AG09309 (cell line): Measurements from ENCODE around the gene DISP2.

Experiments used
- DNase-seq: peaks from one replicate; pipeline ENCODE4 v3.0.0-alpha.2; 2010; ENCODE audit warnings: low read depth
- H3K4me3 ChIP-seq: 2 replicates; pipeline ENCODE4 v1.5.1; 2011; ENCODE audit warnings: mild to moderate bottlenecking, low read depth, low read length, moderate library complexity; ENCODE audit not compliant: control insufficient read depth
- CTCF ChIP-seq: IDR thresholded peaks from 2 replicates; pipeline ENCODE4 v1.5.1; 2011; ENCODE audit warnings: mild to moderate bottlenecking, low read depth, low read length, inconsistent platforms; ENCODE audit not compliant: insufficient read depth, control insufficient read depth; ENCODE audit errors: missing control alignments

The DISP2 gene

GRCh38 chr15:40367686-40368611 lies 9.9 kb downstream of the DISP2 start:
- DNase-seq, result peak; percentile 37
- TF ChIP-seq CTCF, result peak; percentile 62
- no peak overlapping the region; the same call in 1 of the 2 replicates for H3K4me3 ChIP-seq

- TF ChIP-seq CTCF, result no peak
- H3K4me3 ChIP-seq, result no peak overlapping the region
- DNase-seq, result no peak
These were observed 10.9 kb downstream of the DISP2 start for GRCh38 chr15:40368719-40369473.

GRCh38 chr15:40369474-40369869 lies 11.5 kb downstream of the DISP2 start:
- H3K4me3 ChIP-seq, result no peak overlapping the region
- TF ChIP-seq CTCF, result no peak
- DNase-seq, result no peak

- DNase-seq, result no peak
- H3K4me3 ChIP-seq, result no peak overlapping the region
- TF ChIP-seq CTCF, result no peak
These were observed 12.0 kb downstream of the DISP2 start for GRCh38 chr15:40369971-40370370.

- no peak for TF ChIP-seq CTCF
- no peak overlapping the region for H3K4me3 ChIP-seq
- no peak for DNase-seq
These were observed 15.0 kb downstream of the DISP2 start for GRCh38 chr15:40372981-40373380.

GRCh38 chr15:40377606-40378005 lies 19.6 kb downstream of the DISP2 start:
- TF ChIP-seq CTCF, result no peak
- no peak for DNase-seq
- no peak overlapping the region for H3K4me3 ChIP-seq
